Measurements from ENCODE around the gene DUSP28. TPM values are rescaled to one million over a fixed set of nuclear protein-coding genes. Genes with fewer than 3 reads are reported as not detected.

Gene DUSP28
- total RNA-seq, 1 experiment from 2014 or later: 2.5 TPM

GRCh38 chr2:240598311-240598911, 38.3 kb downstream of the DUSP28 start:
- Histone ChIP-seq H3K27me3 (ENCODE audit: control insufficient read depth, insufficient read depth, low read length) (no peaks in the 10 kb centered on the region), H3K36me3 (replicated peaks; ENCODE audit: control insufficient read depth, insufficient read depth, low read length) (peaks cover 2% of the 10 kb centered on the region), H3K4me3 (ENCODE audit: insufficient read depth, low read depth, low read length) (no peak overlapping the region)
- peak; percentile 49 for DNase-seq

DNA sequence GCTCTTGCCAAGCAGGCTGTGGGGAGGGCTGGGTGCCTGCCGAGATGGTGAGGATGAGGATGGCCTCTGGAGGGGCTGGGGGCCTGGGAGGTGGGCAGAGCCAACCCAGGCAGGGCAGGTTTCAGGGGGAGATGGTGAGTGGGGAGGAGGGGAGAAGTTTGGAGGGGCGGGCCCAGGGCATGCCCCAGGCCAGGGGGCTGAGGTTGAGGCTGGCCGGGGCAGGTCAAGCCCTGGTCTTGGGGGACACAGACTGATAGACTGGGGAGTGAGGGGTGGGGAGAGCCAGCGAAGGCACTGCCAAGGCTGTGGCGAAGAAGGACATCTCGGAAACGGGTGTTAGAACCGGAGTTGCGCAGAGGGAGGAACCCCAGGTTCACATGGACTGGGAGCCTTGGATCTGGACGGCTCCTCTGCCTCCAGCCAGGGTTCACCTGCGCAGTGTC, 39.0 kb downstream of the DUSP28 start:
- peak; percentile 43 for DNase-seq
- H3K36me3 ChIP-seq (replicated peaks; ENCODE audit: control insufficient read depth, insufficient read depth, low read length): peaks cover 2% of the 10 kb centered on the region
- no peaks in the 10 kb centered on the region for H3K27me3 ChIP-seq (ENCODE audit: control insufficient read depth, insufficient read depth, low read length)

GRCh38 chr2:240600451-240600961, 40.3 kb downstream of the DUSP28 start:
- DNase-seq: peak; percentile 37
- Histone ChIP-seq H3K36me3 (replicated peaks; ENCODE audit: control insufficient read depth, insufficient read depth, low read length) (peaks cover 2% of the 10 kb centered on the region), H3K27me3 (ENCODE audit: control insufficient read depth, insufficient read depth, low read length) (no peaks in the 10 kb centered on the region), H3K4me3 (ENCODE audit: insufficient read depth, low read depth, low read length) (no peak overlapping the region)

More for the DNA sequence above, 39.0 kb downstream of the DUSP28 start:
- no peak overlapping the region for H3K4me3 ChIP-seq (ENCODE audit: insufficient read depth, low read depth, low read length)

DNA sequence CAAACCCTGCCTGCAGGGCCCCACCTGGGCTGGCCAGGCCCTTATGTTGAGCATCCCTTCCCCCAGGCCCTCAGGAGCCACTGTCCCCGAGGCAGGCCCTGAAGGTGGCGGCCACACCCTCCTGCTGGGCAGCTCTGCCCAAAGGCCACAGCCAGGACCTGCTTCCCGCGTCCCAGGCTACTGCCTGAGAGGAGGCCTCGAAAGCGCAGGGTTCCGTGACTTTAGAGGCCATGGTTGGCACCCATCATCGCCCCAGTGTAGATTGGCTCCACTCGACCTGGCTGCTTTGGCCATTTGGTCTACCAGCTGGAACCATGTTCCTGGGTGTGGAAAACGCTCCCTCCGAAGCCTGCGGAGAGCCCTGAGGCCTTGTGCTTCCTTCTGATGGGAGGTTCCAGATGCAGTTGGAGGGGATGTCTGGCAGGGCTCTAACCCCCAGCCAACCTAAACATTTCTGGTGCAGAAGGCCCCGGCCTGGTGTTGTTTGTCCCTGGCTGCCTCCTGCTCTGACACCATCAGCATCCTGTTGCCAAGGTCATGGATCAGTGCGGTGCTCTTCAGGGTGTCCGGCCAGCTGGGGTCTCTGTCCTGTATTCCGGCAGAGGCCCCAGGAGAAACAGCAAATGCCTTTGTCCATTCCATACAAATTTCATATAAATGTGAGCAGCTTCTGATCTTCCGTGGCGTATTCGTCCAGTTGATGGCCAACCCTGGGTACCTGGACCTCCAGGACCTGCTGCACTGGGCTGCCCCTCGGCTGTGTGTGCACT, 41.1 kb downstream of the DUSP28 start:
- H3K4me3 ChIP-seq (ENCODE audit: insufficient read depth, low read depth, low read length): no peak overlapping the region
- peaks cover 2% of the 10 kb centered on the region for H3K36me3 ChIP-seq (replicated peaks; ENCODE audit: control insufficient read depth, insufficient read depth, low read length)
- no peaks in the 10 kb centered on the region for H3K27me3 ChIP-seq (ENCODE audit: control insufficient read depth, insufficient read depth, low read length)
- peak; percentile 53 for DNase-seq

DNA sequence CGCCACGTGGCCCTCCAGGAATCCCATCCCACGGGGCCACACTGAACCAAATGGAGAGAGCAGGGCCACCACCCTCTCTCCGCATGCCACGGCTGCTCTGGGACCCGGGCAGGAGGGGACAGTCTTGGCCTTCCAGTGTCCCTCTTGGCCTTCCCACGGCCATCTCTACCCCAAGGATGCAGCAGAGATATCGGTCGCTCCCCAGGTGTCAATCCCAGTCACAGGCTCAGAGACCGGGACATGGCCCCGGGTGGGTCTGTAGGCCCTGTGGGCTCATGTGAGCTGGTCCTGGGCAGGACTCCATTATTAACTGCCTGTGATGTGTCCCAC, 41.6 kb downstream of the DUSP28 start:
- H3K36me3 ChIP-seq (replicated peaks; ENCODE audit: control insufficient read depth, insufficient read depth, low read length): peaks cover 2% of the 10 kb centered on the region
- no peaks in the 10 kb centered on the region for H3K27me3 ChIP-seq (ENCODE audit: control insufficient read depth, insufficient read depth, low read length)
- H3K4me3 ChIP-seq (ENCODE audit: insufficient read depth, low read depth, low read length): no peak overlapping the region
- DNase-seq: no peak

DNA sequence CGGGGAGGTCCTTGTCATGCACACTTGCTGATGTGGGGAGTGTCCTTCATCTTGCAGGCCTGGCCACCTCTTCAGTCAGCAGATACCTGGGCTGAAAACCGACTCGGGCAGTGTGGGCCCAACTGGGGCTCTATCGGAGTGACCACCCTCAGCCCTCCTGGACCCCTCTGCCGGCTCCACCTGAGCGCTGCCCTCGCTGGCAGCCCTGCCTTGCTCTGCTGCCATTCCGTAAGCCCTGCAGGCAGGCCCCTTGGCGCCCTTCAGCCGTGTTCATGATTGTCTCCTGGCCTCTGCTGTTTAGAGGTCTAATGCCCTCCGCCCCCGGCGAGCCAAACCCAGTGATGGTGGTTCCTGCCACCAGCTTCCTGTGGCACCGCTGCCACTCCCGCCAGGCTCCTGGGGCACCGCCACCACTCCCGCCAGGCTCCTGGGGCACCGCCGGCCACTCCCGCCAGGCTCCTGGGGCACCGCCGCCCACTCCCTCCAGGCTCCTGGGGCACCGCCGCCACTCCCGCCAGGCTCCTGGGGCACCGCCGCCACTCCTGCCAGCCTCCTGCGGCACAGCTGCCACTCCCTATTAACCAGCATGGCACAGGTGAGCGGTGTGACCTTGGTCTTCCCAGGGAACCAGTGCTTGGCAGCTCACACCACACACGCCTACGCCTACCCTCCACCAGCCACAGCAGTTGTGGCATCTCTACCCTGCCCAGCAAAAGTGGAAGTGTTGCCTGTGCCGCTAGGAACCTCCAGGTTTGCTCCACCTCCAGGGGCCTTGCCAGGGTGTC, 42.3 kb downstream of the DUSP28 start:
- Histone ChIP-seq H3K36me3 (replicated peaks; ENCODE audit: control insufficient read depth, insufficient read depth, low read length) (peaks cover 2% of the 10 kb centered on the region; the same call in 1 of the 2 replicates), H3K27me3 (ENCODE audit: control insufficient read depth, insufficient read depth, low read length) (no peaks in the 10 kb centered on the region), H3K4me3 (ENCODE audit: insufficient read depth, low read depth, low read length) (no peak overlapping the region)
- DNase-seq: peak; percentile 45

DNA sequence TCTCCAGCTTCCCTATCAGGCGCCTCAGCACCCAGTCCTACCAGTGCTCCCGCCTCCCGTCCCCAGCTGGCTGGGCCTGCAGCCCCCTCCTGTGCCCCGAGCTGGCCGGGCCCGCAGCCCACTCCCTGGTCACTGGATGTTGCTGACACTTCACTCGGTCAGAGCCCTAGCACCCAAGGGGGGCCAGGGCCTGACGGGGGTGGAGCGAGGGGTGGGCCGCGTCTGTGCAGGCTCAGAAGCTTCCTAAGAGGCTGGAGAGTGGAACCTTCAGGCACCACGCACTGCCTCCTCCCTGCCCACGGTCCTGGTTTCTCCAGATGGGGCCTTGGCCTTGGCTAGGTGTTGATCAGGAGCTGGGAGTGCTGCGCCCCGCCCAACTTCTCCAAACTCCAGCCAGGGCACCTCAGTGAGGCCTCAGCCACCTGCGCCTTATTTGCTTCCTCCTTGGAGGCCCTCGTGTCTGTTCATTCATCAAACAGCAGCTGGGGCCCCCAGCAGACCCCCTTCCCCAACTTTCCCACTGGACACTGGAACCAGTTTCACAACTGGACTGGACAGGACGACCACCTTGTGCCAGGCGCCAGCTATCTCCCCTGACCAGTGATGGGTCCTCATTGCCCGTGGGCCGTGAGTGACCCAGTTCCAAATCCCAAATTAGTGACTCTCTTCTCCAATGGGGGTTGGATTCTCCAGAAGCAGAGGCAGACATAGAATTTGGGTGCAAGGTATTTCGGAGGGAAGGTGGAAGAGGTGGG, 43.1 kb downstream of the DUSP28 start:
- Histone ChIP-seq H3K27me3 (ENCODE audit: control insufficient read depth, insufficient read depth, low read length) (no peaks in the 10 kb centered on the region), H3K4me3 (ENCODE audit: insufficient read depth, low read depth, low read length) (no peak overlapping the region), H3K36me3 (replicated peaks; ENCODE audit: control insufficient read depth, insufficient read depth, low read length) (peaks cover 2% of the 10 kb centered on the region; the same call in 1 of the 2 replicates)
- DNase-seq: peak; percentile 57

- Histone ChIP-seq H3K36me3 (replicated peaks; ENCODE audit: control insufficient read depth, insufficient read depth, low read length) (peaks cover 2% of the 10 kb centered on the region; the same call in 1 of the 2 replicates), H3K4me3 (ENCODE audit: insufficient read depth, low read depth, low read length) (no peak overlapping the region), H3K27me3 (ENCODE audit: control insufficient read depth, insufficient read depth, low read length) (no peaks in the 10 kb centered on the region)
- peak; percentile 67 for DNase-seq
Measured at GRCh38 chr2:240603846-240604245, 43.7 kb downstream of the DUSP28 start.

DNA sequence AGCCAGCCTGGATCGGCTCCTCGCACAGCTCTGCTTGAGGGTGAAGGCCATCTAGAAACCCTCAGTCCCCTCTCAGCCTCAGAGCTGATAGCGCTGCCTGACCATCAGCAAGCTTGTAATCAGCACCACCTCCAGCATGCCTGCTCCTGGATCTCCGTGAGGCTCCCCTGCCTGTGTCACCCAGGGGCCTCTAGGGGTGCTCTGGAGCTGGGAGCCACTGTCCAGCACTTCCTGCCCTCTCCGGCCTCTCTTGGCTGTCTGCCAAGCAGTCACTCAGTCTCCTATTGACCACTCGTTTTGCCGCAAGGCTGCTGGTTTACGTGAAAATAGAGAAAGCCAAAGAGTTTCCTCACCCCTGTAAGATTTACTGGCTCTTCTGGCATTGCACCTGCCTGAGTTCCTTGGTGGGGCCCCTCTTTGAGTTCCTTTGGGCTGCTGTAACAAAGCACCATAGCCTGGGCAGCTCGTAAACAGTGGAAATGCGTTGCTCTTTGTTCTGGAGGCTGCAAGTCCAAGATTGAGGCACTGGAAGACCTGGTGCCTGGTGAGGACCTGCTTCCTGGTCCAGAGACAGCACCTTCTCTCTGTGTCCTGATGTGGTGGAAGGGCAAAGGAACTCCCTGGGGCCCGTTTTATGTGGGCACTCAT, 44.3 kb downstream of the DUSP28 start:
- peak; percentile 96 for DNase-seq
- Histone ChIP-seq H3K36me3 (replicated peaks; ENCODE audit: control insufficient read depth, insufficient read depth, low read length) (peaks cover 2% of the 10 kb centered on the region; the same call in 1 of the 2 replicates), H3K4me3 (ENCODE audit: insufficient read depth, low read depth, low read length) (no peak overlapping the region), H3K27me3 (ENCODE audit: control insufficient read depth, insufficient read depth, low read length) (no peaks in the 10 kb centered on the region)

DNA sequence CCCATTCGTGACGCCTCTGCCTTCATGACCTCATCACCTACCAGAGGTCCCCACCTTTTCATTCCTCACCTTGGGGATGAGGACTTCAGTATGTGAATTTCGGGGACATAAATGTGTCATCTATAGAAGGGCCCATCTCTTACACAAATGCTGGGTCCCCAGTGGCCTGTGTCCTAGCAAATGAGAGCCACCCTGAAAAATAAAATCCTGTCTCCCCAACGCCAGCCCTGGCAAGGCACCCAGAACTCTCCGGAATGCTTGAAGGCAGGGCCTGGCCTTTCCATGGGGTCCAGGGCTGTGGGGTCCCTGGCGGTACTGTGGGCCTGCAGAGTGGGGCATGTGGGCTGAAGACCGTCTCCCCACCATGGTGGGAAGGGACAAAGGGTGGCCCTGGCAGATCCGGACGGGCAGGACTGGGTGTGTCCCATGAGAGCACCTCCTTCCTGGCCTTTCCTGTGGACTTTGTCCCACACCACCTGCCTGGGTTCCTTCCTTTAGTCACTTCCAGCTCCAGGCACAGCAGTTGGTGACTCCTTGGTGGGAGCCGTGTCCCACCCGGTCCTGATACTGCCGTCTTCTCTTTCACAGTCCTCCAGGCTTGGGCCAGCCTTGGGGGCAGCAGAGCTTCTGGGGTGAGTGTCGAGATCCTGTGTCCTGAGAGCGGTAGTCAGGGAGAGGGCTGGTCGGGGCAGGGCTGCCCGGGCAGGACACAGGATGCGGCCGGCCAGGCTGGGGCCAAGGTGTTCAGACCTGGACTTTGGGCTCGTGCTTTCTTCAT, 45.0 kb downstream of the DUSP28 start:
- H3K36me3 ChIP-seq (replicated peaks; ENCODE audit: control insufficient read depth, insufficient read depth, low read length): peaks cover 2% of the 10 kb centered on the region; the same call in 1 of the 2 replicates
- DNase-seq: peak; percentile 54
- no peak overlapping the region for H3K4me3 ChIP-seq (ENCODE audit: insufficient read depth, low read depth, low read length)
- no peaks in the 10 kb centered on the region for H3K27me3 ChIP-seq (ENCODE audit: control insufficient read depth, insufficient read depth, low read length)

DNA sequence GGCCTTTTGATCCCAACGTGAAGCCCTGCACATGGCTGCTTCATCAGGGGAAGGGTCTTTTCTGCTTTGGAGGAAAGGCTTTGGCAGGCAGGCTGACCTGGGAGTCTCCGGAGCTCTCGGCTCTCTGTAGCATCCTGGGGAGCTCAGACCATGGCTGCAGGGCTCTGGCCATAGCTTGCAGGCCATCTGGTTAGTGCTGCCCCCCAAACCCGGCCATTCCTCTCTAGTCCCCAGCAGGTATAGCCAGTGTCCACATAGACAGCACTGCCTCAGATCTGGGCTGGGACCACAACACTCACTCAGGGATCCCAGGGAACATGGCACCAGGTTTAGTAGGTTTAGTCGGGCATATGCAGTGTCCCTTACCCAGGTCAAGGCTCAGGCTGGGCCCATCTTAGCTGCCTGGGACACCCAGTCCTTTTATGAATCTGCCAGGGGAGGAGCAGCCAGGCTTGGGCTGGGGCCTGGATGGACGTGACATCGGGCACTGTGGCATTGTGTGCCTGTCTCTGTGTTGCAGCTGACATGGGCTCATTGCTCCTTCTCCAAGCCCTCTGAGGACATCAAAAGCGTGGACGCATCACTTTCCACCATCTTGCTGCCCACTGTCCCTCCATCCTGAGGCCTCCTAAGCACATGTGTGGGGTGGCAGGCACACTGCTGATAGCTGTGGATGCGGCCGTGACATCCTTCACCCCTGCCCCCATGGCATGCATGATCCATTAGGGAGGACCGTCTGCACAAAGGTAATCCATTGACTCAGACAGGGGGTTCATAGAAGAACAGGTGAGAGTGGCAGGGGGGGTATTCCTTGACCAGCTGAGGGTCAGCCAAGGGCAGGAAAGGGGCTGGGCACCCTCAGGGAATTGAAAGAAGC, 45.9 kb downstream of the DUSP28 start:
- DNase-seq: peak; percentile 35
- H3K4me3 ChIP-seq (ENCODE audit: insufficient read depth, low read depth, low read length): no peak overlapping the region
- H3K27me3 ChIP-seq (ENCODE audit: control insufficient read depth, insufficient read depth, low read length): no peaks in the 10 kb centered on the region

DNA sequence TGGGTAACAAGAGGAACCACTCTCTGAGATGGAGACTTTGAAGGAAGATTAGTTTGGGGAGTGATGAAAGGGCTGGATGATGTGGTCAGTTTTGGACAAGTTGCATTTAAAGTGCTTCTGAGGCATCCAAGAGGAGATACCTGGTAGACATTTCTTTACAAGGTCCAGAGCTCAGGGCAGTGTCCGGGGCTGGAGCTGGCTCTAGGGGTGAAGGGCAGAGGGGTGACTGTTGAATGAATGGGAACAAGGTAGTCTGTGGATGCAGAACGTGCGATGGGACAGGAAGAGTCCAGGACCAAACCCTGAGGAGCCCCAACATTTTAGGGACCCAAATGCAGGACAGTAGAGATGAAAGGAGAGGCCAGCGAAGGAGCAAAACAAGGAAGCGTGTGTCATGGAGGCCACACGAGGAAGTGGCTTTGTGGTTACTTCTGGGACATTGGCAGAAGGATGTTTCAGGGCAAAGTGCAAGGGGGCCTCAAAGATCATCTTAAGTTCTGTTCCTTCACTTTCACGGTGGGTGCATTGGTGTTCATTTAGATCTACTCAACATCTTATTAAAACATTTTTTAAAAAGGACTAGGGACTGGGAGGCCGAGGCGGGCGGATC, 51.5 kb downstream of the DUSP28 start:
- Histone ChIP-seq H3K27me3 (ENCODE audit: control insufficient read depth, insufficient read depth, low read length) (no peaks in the 10 kb centered on the region), H3K4me3 (ENCODE audit: insufficient read depth, low read depth, low read length) (no peak overlapping the region), H3K36me3 (replicated peaks; ENCODE audit: control insufficient read depth, insufficient read depth, low read length) (no peaks in the 10 kb centered on the region)
- peak; percentile 14 for DNase-seq

More for the DNA sequence above, 45.9 kb downstream of the DUSP28 start:
- no peaks in the 10 kb centered on the region for H3K36me3 ChIP-seq (replicated peaks; ENCODE audit: control insufficient read depth, insufficient read depth, low read length)

Measured in H7 (cell line).